GM19240 (cell line): Measurements from ENCODE around the gene TM2D3.
"Not testable (repeated sequence)": the region's sequence is repeated elsewhere in the genome, so short reads cannot be mapped to it uniquely, and the experiment has no call there.

Experiments
- DNase-seq: peaks from one replicate; pipeline ENCODE4 v3.0.0; 2011; ENCODE audit warnings: low spot score; ENCODE audit not compliant: insufficient read length

Gene TM2D3

GRCh38 chr15:101657968-101658784 is 6.0 kb upstream of the TM2D3 start:
- DNase-seq, result no peak

GRCh38 chr15:101657171-101657570 is 5.0 kb upstream of the TM2D3 start:
- DNase-seq, result no peak

- not testable (repeated sequence) for DNase-seq
These were observed 2.6 kb upstream of the TM2D3 start for GRCh38 chr15:101654624-101655337.

GRCh38 chr15:101654171-101654570 is 2.0 kb upstream of the TM2D3 start:
- DNase-seq, result no peak

GRCh38 chr15:101652786-101653430 is 727 bp upstream of the TM2D3 start:
- DNase-seq, result no peak

GRCh38 chr15:101651554-101652097 is 555 bp downstream of the TM2D3 start:
- DNase-seq, result peak; percentile 30

- DNase-seq, result no peak
These were observed 2.0 kb downstream of the TM2D3 start for GRCh38 chr15:101650145-101650544.

GRCh38 chr15:101648356-101648755 is 3.8 kb downstream of the TM2D3 start:
- no peak for DNase-seq

GRCh38 chr15:101647251-101647650 is 4.9 kb downstream of the TM2D3 start:
- DNase-seq, result no peak

GRCh38 chr15:101646672-101647071 is 5.5 kb downstream of the TM2D3 start:
- no peak for DNase-seq

GRCh38 chr15:101642361-101642760 is 9.8 kb downstream of the TM2D3 start:
- no peak for DNase-seq

GRCh38 chr15:101641894-101642293 is 10.3 kb downstream of the TM2D3 start:
- no peak for DNase-seq

GRCh38 chr15:101641129-101641764 is 10.9 kb downstream of the TM2D3 start:
- DNase-seq, result peak; percentile 19

- DNase-seq, result no peak
These were observed 12.5 kb downstream of the TM2D3 start for GRCh38 chr15:101639667-101640066.

GRCh38 chr15:101637919-101638318 is 14.3 kb downstream of the TM2D3 start:
- no peak for DNase-seq

- no peak for DNase-seq
These were observed 14.7 kb downstream of the TM2D3 start for GRCh38 chr15:101637516-101637915.

- no peak for DNase-seq
These were observed 15.1 kb downstream of the TM2D3 start for GRCh38 chr15:101637038-101637437.

GRCh38 chr15:101635944-101636727 is 16.0 kb downstream of the TM2D3 start:
- DNase-seq, result no peak

- DNase-seq, result no peak
These were observed 18.8 kb downstream of the TM2D3 start for GRCh38 chr15:101633356-101633755.

GRCh38 chr15:101626729-101627128 is 25.5 kb downstream of the TM2D3 start:
- not testable (repeated sequence) for DNase-seq

- no peak for DNase-seq
These were observed 26.2 kb downstream of the TM2D3 start for GRCh38 chr15:101625980-101626379.
